GM21367 (cell line): ENCODE results near the gene RRN3.
"Not testable (repeated sequence)": the region's sequence is repeated elsewhere in the genome, so short reads cannot be mapped to it uniquely, and the experiment has no call there.

ENCODE experiments used
- ATAC-seq: cut with Tn5 transposase; IDR thresholded peaks from one replicate; pipeline ENCODE4 v1.9.1; 2021; ENCODE audit not compliant: unreplicated experiment

RRN3 gene, protein sequence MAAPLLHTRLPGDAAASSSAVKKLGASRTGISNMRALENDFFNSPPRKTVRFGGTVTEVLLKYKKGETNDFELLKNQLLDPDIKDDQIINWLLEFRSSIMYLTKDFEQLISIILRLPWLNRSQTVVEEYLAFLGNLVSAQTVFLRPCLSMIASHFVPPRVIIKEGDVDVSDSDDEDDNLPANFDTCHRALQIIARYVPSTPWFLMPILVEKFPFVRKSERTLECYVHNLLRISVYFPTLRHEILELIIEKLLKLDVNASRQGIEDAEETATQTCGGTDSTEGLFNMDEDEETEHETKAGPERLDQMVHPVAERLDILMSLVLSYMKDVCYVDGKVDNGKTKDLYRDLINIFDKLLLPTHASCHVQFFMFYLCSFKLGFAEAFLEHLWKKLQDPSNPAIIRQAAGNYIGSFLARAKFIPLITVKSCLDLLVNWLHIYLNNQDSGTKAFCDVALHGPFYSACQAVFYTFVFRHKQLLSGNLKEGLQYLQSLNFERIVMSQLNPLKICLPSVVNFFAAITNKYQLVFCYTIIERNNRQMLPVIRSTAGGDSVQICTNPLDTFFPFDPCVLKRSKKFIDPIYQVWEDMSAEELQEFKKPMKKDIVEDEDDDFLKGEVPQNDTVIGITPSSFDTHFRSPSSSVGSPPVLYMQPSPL

DNA sequence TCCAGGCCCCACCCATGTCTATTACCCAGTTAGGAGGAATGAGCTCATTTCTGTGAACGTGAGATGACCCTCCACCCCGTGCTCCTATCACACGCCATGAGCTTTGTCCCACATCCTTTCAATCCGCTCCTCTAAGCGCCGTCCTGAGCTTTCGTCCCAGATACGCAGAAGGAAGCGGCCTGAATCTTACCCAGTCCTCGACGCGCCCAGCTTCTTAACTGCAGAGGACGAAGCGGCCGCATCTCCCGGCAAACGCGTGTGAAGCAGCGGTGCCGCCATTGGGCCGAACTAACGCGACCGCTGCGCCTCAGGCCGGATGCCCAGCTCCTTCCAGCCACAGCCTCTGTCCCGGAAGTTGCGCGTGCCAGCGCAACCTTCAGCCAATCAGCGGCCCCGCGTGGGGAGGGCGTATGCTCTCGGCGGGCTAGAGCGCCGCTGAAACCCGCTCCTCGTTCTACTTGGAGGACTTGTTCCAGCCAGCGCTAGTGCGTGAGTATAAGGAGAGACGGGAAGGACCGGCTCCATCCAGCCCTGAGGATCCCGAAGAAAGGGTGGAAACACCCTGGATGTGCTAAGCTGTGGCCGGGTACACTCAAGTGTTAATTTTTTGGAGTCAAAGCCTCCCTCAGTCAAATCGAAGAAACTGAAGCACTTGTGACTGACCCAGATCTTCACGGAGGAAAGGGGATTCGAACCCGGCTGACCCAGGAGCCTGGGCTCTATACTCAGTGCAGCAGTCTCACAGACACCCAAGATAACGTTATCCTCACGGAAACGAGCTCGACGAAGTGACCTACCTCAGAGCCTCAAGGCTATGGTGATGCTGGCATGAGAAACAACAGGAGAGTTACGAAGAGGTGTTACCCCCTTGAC is at the start of gene RRN3:
Gene RRN3, minus strand, starts transcription at position 318 of the 873 bp plus-strand sequence. Its CDS starts 39 bp downstream, at position 279.
- peak; percentile 95 for ATAC-seq

DNA sequence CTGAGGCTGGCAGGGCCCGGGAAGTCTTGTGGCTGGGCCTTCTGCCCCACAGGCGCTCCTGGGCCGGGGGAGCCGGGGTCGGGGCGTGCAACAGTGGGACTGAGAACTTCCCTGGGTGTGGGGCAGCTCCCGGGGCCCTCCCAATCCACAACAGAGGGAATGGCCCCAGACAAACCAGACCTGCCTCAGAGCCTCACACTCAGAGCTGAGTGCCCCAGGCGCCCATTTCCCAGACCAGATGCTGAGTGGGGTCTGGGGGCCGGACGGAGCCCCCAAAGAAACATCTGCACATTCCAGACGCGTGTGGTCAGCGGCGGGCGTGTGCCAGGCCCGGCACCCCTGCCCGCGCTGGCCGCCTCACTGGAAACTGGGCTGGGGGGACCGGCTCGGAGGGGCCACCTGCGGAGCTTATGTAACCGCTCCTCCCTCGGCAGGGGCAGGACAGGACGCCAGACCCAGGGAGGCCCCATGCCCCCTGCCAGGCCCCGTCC is 49.6 kb upstream of the RRN3 start:
- ATAC-seq, result not testable (repeated sequence)

DNA sequence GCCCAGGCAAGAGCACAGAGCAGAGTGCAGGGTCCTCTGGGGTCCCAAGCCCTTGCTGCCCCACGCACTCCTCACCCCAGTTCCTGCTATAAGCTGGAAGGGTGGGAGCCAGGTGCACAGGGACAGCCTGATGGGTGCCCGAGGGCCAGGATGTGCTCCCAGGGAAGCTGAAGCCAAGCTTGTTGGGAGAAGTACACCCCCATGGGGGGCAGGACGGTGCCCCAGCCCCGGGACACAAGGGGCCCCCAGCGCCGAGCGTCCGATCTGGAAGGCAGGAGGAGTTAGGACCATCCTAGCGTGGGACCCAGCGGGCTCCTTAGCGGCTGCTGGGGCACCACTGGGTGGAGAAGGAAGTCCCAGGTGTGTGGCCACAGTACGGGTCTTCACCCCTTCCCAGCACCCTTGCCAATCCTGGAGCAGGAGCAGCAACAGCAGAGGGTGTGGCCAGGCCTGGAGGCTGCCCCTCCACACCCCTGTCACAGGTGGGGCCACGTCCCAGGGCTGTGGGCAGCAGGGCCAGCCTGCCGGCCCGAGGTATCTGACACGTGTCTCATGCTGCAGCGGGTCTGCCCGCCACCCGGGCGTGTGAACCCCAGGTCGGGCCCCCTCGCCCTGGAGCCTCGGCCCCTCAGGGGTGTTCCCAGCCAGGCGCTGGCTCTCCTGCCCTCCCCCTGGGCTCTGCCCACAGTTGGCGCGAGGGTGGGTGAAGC is 49.0 kb upstream of the RRN3 start:
- ATAC-seq, result not testable (repeated sequence)

DNA sequence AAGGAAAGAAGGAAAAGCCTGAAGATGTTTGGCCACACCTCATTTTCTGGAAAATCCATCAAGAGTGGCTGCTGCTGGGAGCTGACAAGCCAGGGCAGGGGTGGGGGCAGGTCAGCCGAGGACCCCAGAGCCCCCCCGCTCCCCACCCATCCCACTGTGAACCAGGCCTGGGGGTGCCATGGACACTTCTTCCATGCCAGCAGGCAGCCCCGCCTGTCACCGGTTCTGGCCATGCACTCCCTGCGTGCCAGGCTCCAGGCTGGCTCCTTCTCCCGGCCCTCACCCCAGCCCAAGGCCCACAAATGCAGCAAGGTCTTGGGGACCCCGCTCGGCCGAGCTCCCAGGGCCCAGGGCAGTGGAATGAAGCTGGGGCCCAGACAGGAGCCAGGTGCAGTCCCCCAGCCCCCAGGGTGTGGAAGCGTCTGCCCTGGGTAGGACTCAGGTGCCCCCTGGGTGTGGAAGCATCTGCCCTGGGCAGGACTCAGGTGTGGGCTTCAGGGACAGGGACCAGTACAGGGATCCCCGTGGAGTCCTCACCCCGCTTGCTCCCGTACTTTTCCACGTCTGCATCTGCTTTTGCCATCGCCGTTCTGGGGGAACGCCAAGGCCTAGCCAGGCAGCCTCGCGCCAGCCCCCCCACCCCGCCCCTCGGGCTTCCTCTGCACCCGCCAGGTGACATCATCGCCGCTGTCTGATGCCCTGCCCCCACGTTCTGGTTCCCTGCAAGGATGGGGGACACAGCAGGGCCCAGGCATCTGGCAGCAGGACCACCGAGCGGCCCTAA is 48.2 kb upstream of the RRN3 start:
- not testable (repeated sequence) for ATAC-seq

DNA sequence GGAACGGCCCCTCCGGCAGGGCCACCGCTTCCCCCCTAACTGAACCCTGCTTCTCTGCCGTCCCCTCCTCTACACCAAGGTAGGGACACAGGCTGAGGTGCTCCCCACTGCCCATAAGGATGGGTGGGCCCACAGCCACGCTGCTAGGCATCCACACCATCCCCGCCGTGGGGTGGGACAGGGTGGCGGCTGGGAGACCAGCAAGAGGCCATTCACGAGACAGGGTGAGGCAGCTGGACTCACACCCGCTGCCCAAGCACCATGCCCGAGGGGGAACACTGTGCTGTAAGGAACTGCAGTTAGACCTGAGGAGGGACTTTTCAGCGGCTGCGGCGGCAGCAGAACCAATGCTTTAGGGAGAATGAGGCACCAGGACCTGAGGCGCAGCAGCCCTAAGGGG is 47.5 kb upstream of the RRN3 start:
- ATAC-seq, result no peak

DNA sequence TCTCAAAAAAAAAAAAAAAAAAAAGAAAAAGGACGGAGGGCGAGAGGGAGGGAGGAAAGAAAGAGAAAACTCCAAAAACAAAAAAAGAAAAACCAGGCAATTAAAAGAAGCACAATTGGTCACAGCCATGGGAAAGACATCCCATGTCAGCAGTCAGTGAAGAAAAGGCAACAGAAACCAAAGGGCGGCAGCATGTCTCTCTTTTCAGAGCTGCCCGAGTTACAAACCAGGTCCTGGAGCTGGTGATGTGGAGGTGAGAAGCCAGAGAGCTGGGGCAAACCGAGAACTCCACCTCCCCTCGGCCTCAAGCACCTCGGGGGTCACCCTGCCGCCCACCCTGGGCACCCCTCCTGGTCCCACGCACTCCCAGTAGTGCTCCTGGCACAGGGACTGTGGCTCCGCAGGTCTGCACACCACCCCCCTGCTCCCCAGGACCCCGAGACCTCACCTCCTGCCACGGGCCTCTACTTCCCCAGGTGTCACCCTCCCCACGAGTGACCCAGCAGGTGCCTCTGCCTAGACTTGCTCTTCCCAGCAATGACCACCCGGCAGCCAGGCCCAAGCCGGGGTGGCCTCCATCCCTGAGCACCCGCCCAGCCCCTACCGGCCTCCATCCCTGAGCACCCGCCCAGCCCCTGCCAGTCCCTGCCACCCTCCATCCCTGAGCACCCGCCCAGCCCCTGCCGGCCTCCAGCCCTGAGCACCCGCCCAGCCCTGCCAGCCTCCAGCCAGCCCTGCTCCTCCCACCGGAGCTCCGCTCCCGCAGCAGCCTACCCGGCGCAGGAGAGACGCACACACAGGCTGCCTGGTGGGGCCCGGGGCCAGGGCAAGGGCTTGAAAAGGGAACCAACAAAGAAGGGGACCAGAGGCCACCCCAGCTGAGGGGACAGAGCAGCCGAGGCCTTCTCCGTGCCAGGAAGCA is 46.6 kb upstream of the RRN3 start:
- not testable (repeated sequence) for ATAC-seq

DNA sequence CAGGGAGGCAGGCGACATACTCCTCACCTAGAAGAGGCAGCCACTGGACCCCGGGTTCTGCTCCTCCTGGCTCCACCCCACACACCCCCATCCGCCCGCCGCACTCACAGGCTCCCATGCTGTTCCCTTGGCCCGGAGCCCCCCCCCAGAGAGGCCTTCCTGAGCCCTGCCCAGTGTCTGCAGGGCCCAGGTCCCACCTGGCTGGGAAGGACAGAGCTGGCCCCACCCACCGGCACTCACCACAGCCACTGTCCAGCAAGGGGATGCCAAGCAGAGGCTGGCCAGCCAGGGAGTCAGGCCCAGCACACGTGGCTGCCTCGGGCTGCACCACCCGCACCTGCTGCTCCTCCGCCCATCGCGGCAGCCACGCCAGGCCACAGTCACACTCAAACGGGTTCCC is 43.4 kb upstream of the RRN3 start:
- ATAC-seq, result not testable (repeated sequence)

DNA sequence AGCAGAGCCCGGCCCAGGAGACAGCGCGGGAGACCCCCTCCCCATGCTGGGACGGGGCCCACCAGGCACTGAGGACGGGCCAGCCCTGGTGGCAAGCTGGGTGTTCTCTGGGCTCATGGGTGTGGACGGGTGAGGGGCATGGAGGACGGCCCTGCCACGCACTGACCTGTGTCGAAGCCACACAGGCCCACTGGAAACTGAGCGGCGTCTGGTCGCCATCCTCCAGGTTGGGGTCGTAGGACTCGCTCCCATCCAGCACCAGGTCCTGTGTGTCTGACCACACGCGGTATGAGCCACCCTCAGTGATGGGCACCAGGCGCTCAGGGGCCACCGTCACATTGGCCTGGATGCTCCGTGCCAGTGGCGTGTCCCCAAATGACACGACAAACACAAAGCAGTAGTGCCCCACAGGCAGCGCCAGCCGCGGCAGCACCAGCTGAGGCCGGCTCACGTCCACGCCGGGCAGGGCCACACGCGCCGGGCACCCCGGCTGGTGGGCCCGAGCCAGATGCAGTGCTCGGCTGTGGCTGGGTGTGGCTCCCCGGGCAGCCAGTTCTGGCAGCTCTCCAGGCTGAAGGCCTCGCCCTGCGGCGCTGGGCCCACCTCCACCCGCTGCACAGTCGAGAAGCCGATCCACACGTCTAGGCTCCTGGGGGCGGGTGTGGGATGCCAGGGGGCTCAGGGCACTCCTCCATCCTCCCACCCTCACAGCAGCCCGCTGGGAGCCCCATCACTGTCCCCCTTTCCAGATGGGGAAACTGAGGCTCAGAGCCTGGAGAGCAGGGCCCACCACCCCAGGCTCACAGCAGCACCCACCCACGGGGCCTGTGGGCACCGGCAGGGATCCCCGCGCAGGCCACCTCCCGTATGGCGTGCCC is 41.6 kb upstream of the RRN3 start:
- ATAC-seq, result not testable (repeated sequence)

DNA sequence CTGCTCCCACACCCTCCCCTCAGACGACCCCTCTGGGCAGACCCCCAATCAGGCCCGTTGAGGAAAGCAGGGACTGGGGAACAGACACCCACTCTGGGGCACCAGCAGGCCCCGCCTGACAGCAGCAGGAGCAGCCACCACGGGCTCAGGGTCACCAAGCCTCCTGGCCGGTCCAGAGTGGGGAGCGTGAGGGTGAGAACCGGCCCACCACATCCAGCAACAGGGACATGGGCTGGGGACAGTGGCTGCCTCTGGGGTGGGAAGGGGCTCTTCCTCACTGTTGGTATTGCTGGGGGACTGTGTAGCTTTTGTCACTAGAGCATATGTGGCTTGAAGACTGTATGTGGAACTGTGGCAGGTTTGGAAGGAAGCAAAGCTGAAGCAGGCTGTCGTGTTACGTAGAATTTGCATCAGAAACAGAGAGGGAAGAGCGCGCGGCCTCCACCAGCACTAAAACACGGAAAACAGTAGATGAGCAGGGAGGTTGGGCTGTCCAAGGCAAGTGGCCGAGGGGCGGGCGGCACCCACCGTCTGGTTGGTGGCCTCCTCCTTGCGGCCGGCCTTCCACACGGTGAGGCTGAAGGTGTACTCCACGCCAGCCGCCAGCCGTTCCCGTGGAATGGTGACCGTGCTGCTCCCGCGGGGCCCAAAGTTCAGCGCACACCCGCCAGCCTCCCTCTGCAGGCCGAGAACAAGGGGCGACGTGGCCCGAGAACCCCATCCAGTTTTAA is 40.8 kb upstream of the RRN3 start:
- not testable (repeated sequence) for ATAC-seq

DNA sequence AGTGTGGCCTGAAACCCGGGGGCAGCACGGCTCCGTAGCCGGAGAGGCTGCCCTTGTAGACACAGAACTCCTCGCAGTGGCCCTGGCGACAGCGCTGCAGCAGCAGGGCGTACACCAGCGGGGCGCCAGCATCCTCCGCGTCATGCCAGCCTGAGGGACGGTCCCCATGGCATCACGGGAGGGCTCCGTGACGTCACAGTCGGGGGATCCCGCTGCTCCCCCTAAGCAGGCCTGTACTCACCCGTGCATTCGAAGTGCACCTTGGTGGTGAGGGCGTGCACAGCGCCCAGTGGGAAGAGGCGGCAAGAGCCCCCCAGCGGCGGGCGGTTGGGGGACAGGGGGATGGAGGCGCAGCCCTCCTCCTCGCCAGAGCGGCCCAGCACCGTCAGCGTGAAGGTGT is 39.5 kb upstream of the RRN3 start:
- ATAC-seq, result not testable (repeated sequence)

DNA sequence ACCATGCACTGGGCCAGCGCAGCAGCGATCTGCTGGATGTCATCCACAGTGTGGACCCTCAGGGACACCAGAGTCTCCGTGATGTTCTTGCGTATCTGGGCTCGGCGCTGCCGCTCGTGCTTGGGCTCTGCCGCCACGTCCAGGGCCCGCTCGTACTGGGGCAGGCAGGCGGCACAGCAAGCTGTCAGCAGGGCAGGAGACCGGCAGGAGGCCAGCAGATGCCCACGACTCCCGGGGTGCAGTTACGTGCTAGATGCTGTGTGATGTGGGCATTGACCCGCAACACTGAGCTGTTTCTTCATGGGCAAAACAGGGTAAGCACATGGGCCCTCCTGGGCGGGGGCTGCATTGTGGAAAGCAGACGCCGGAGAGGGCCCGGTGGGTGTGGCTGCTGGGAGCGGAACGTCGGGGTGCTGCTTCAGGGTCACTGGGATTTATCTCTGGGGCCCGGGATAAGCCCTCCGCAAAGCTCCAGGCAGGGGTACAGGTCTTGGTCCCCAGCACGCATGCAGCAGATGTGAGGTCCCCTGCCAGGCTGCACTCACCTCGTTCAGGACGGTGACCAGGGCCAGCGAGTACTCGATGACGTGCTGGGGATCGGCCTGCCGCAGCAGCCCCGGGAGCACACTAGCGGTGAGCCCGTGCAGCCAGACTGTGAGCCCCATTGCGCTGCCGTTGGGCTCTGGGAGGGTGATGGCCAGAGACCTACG is 38.8 kb upstream of the RRN3 start:
- ATAC-seq, result not testable (repeated sequence)

DNA sequence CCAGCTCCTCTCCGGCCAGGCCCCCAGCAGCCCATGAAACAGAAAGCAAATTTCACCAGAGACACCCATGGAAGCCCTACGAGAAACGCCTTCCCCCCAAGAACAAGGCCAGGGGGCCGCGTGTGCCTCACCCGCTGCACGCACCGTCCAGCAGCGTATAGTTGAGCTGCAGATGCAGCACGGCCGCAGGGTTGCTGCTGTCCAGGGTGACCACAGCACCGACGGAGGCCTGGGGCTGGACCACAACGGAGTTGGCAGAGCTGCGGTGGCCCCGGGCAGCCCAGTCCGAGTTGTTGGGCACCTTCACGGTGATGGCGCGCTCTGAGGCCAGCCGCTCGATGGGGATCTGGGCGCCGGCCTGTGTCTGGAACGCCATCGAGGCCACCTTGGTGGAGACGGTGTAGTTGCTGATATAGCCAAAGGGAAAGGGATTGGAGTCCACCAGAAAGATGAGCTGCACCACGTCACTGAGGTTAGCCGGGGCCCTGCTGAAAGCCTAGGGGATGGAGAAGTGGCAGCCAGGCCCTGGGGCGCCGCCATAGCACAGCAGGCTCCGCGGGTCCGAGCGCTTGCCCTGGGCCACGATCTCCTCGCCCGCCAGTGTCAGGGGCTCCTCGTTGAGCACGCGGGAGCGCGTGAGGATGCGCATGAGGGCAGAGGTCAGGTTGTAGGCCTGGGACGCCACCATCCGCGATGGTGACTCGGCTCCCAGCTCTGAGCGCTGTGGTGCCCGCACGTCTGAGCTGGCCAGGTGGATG is 37.0 kb upstream of the RRN3 start:
- ATAC-seq, result not testable (repeated sequence)

DNA sequence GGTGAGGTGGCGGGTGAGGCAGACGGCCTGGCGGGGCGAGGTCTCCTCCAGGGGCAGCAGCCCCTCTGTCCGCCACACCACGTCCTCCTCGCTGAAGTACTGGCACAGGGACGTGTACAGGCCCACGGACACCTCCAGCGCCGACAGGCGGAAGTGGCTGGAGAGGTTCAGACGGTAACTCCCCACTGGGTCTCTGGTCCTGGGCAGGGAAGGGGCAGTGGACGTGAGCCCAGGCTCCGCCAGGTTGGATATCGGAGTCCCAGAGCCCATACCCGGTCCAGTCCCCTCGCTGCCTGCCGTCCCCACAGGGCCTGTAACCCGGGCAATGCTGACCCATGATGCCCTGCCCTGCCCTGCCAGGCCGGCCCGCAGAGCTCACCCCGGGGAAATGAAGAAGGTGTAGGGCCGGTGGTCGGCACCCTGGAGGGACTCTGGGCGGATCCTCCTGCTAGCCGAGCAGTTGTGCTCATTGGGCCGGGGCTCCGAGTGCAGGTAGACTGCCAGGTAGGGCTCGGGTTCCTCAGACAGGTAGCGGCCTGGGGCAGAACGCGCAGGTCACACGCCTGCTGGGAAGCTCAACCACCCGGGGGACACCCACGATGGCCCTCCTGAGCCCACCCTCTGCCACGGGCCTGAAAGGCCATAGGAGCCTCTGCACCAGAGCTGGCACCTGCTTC is 36.3 kb upstream of the RRN3 start:
- not testable (repeated sequence) for ATAC-seq

DNA sequence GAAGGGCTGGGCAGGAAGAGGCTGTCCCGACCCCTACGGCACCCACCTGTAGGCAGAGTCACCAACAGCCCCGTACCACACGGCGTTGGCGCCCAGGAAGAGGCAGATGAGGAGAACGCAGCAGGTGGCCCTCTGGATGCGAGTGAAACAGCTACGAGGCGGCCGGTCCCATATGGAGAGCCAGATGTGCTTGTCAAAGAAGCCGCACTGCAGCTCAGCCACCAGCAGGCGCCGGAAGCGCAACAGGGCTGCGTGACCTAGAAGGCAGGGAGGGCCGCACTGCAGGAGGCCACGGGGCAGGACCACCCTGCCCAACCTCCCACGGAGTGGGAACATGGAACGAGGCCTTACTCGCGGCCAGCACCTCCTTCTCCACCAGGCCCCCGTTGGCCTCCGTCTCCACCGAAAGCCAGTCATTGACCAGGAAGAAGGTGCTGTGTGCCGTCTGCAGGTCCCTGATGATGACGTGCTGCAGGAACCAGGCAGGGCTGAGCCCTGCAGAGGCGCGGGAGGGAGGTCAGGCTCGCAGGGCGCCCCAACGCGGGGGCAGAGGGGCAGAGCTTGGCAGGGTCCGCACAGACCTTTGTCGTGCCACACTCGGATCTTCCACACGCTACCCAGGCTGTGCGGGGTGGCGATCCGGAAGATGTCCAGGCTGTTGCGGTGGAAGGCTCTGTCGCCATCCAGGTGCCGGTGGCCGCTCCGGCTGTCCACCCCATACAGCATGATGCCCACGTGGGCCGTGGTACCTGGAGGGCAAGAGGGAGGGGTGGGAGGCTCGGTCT is 33.8 kb upstream of the RRN3 start:
- ATAC-seq, result not testable (repeated sequence)
